Body of pancreas (tissue), 4 donors: Measurements from ENCODE around the gene LRRC31.

Experiments used
- CTCF ChIP-seq, 7 experiments: fragments of 450-650 bp in 4 of 7; fragments of 200-600 bp in 3 of 7; sonication (generic) in 3 of 7; IDR thresholded peaks; one replicate each; pipeline ENCODE4 v1.5.1; 2016 to 2019; ENCODE audit warnings: antibody characterized with exemption in 7 of 7
- POLR2A ChIP-seq, 3 donors: fragments of 450-650 bp; IDR thresholded peaks; one replicate each; pipeline ENCODE4 v1.6.1; 2016; ENCODE audit warnings: antibody characterized with exemption in 3 of 3, mild to moderate bottlenecking in 2 of 3

- TF ChIP-seq POLR2A (IDR thresholded peaks at IDR 0.05) = no peak
- no peak for TF ChIP-seq CTCF (IDR thresholded peaks at IDR 0.05)
These were observed 10.3 kb upstream of the LRRC31 start for GRCh38 chr3:169879845-169880575.
